Hematopoietic multipotent progenitor cell treated with erythropoietin and hydrocortisone succinate and interleukin-3 and kit ligand, for 4 days (in vitro differentiated cells): ENCODE data around the gene SFSWAP.

Experiments
- DNase-seq: peaks from one replicate; pipeline ENCODE4 v3.0.0-alpha.2; 2015

The SFSWAP gene

DNA sequence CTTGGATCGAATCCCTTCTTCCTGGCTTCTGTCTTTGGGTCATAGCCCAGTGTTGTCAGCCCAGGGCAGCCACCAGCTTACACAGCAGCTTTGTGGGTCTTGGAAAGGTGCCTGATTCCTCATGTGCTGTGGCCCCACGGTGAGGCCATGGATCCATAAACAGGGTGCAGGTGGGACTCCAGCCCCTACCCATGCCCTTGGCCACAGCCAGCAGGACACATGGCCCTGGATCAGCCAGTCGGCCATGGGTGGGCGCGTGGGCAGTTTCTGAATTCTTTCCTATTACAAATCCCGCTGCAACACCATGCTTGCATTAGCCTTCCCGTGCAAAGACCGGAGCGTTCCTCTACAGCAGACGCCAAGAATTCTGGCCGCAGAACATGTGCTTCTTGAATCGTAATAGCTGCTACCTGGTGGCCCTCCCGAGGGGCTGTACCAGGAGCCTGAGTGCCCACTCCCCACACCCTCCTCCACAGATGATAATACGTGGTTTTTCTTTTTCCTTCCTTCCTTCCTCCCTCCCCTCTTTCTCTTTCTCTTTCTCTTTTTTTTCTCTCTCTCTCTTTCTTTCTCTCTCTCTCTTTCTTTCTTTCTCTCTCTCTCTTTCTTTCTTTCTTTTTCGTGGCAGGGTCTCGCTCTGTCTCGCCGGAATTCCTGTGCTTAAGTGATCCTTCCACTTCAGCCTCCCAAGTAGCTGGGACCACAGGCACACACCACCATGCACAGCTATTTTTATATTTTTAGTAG lies 114.4 kb downstream of the SFSWAP start:
- no peak for DNase-seq

- DNase-seq, result no peak
Measured at GRCh38 chr12:131826097-131826928, 115.4 kb downstream of the SFSWAP start.

- DNase-seq, result peak; percentile 86
Measured at GRCh38 chr12:131827961-131828534, 117.2 kb downstream of the SFSWAP start, which contains the start of gene MMP17. TSS of gene MMP17 (plus strand) at chr12:131828393. CDS start at chr12:131828495, 102 bp downstream.

DNA sequence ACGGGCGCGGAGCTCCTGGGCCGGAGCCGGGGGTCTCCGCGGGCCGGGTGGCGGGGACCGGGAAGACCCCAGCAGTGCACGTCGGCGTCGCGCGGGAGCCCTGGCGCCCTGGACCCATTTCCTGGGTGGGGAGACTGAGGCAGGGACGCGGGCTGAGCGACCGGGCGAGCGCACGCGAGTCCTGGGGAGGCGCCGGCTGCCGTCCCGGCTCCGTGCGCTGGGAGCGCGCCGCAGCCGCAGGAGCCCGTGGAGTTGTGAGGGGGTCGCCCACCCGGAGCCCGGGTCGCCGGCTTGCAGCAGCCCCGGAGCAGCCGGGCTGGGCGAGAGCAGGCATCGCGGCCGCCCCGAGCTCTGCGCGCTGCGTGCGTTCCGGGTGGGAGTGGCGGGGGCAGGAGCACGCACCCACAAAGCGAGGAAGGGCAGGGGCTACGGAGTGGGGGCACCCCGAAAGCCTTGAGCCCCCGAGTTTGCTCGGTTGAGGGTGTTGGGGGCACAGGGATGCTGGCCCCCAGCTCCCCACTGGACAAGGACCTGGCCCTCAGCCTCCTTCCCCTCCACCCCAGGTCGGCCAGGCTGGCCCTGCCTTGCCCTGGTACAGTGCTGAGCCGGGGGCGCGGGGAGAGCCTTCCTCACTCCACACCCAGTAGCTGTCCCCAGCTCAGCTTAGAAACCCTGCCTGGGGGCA lies 117.9 kb downstream of the SFSWAP start:
- DNase-seq, result peak; percentile 57

DNA sequence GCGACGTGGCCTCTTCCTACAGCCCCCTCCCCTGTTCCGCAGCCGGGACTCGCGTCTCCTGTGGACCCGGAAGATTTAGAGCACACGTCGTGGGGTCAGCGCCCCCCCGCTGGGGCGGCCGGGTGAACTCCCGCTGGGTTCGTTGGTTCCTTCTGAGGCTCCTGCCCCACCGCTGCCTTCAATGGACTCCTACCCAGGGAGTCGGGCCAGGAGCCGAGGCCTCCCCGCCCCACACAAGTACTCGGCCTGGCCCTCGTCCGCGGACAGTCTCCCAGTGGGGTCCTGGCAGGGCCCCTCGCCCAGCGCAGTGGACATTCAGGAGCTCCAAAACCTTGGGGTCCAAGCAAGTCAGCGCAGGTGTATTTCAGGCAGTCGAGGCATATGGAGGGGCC lies 118.5 kb downstream of the SFSWAP start:
- no peak for DNase-seq

- peak; percentile 27 for DNase-seq
Measured at GRCh38 chr12:131829791-131830334, 119.0 kb downstream of the SFSWAP start.

DNA sequence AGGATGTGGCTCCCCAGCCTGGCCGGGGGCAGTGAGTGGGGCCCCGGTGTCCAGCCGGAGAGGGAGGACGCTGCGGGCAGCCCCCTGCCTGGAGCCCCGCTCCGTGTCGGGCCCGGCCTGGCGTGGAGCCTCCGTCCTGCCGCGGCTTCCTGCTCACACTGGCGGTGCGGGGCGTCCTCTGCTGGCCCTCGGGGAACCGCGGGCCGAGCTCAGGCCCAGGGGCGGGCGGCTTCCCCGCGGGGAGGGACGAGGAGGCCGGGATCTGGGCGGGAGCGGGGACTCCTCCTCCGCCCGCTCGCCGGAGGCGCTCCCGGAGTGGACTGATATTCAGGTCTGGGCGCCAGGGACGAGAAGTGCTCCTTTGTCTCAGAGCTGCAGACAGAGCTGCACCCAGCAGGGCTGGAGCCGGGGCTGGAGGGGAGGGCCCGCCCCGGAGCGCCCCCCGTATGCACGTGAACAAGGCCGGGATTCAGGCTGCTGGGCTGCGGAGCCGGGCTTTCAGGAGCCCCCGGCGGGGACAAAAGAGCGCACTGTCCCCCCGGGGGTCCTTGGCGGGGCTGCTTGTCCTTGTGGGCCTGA lies 119.5 kb downstream of the SFSWAP start:
- DNase-seq, result peak; percentile 81

GRCh38 chr12:131830914-131831571 lies 120.2 kb downstream of the SFSWAP start:
- DNase-seq, result peak; percentile 43

GRCh38 chr12:131831635-131832041 lies 120.7 kb downstream of the SFSWAP start:
- DNase-seq, result no peak

- DNase-seq, result no peak
Measured at GRCh38 chr12:131832321-131833231, 121.7 kb downstream of the SFSWAP start.

GRCh38 chr12:131833288-131833895 lies 122.5 kb downstream of the SFSWAP start:
- no peak for DNase-seq

DNA sequence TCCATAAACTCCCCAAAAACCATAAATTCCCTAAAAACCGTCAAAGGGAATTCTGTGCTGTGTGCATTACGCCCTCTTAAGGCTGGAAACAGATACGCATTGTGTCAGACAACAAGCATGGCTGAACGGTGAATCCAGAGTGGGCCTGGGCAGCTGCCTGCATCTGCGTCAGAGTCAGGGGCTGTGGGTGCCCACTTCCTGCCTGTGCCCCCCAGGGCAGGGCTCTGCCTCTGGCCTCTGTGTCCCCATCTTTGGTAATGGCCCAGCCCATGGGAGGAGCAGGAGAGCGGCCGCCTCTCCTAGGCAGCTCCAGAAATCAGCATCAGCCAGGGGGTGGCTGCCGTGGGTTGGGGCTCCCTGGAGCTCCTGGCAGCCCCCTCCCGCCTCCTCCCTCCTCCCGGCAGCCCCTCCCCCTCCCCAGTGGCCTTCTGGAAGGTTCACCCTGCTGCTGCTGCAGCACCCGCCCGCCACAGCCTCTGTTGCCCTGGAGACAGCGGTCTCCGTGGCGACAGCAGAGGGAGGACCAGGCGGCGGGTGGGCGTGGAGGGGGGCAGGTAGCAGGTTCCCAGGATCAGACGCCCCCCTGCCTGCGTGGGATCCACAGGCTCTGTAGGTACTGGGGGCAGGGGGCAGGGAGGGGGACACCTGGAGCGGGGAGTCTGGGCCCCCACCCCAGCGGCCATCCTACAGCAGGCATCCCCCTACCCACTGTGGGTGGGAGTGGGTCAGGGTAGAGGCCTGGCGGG lies 123.2 kb downstream of the SFSWAP start:
- peak; percentile 45 for DNase-seq

DNA sequence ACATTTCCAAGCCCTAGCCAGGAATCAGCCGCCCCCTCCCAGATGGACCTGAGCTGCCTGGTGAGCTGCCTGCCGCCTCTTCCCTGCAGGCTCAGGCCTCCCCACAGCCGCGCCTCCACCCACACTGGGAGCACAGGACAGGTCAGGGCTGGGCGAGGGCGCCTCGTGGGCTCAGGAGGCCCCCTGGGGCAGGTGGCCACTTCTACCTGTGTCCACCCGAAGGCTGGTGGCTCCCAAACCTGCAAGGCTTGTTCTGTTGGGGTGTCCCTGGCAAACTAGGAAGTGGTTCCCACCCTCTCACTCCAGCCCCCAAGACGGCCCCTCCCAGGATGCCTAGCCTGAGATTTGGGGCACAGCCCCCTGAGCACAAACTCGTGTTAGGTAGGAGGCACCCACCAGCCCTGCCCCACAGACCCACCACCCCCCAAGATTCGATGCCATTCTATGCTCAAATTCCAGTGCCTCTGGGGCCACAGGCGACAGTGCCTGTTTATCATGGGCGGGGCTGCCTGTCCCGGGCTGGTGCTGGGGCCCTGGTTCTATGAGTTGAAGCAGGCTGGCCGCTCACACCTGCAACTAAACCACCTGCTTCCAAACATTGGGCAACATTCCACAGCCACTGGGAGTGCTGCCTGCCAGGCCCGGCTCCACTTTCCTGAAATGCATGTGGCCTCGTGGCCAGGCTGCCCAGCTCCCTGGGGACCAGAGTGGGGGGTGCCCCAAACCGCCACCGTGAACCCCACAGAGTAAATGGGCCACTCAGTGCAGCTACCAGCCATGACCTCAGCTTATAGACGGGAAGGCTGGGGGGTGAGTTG lies 124.1 kb downstream of the SFSWAP start:
- no peak for DNase-seq

DNA sequence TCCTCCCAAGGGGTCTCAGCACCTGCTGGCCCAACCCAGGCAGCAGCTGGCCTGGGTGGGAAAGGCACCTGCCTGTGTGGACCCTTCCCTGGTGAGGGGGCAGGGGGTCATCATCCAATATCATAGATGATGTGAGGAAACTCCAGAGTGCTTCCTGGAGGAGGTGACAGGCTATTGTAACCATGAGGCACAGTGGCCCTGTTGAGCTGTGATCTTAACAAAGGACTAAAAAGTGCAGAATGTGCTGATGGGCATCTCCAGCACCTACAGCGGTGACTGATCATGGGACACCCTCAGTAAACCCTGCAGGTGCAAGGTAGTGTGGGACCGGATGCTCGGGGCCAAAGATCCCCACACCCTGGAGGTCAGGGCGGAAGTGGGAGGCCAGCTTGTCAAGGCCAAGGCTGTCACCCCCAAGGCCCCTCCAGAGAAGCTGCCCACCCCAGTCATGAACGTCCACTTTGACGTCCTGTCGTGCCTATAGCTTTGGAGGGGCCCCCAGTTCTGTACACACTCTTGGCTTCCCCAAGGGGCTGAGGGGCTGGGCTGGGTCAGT lies 124.8 kb downstream of the SFSWAP start:
- DNase-seq, result no peak

- DNase-seq, result peak; percentile 54
Measured at GRCh38 chr12:131836193-131836592, 125.3 kb downstream of the SFSWAP start.

GRCh38 chr12:131836714-131837397 lies 126.0 kb downstream of the SFSWAP start:
- no peak for DNase-seq

DNA sequence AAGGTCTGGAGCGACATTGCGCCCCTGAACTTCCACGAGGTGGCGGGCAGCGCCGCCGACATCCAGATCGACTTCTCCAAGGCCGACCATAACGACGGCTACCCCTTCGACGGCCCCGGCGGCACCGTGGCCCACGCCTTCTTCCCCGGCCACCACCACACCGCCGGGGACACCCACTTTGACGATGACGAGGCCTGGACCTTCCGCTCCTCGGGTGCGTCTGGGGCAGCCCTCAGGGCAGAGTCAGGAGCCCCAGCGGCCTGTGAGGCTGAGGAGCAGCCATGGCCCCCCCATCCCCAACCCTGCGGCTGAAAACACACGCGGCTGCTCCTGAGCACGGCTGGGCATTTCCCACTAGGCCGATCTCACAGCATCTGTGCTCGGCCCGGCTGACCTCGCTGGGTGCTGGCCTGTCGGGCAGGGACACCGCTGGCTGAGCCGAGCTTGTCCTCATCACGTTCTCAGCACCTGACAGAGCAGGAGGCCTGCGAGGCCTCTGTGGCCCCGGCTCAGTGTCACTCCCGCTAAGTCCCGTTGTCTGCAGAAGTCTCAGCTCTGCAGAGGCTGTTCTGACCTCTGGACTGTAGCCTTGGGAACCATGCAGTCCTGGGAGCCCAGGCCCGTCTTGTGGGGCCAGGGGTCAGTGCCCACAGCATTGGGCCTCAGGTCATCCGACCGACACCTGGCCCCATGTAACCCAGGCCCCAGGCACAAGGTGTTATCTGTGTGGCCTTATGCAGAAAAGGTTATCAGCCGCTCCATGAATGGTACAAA lies 129.9 kb downstream of the SFSWAP start:
- no peak for DNase-seq
